Breast epithelium (tissue), 4 donors: ENCODE data around the gene APMAP. TPM values are rescaled to one million over a fixed set of nuclear protein-coding genes. Genes with fewer than 3 reads are reported as not detected.

Source experiments
- DNase-seq, 2 donors: peaks; one replicate each; pipeline ENCODE4 v3.0.0-alpha.2; 2019; ENCODE audit warnings: low spot score in 2 of 2
- H3K27ac ChIP-seq, 2 donors: fragments of 200-600 bp; sonication (generic) in 1 of 2; one replicate each; pipeline ENCODE4 v1.5.1; 2016 to 2019; ENCODE audit warnings: mild to moderate bottlenecking in 1 of 2
- H3K27me3 ChIP-seq, 2 donors: fragments of 200-600 bp; sonication (generic) in 1 of 2; one replicate each; pipeline versions ENCODE4 v1.5.1 to v1.6.0; 2017 to 2019; ENCODE audit warnings: control low read depth in 1 of 2, mild to moderate bottlenecking in 1 of 2
- H3K36me3 ChIP-seq: fragments of 200-600 bp; one replicate; pipeline ENCODE4 v1.5.1; 2019
- H3K4me1 ChIP-seq, 2 donors: fragments of 200-600 bp; sonication (generic); one replicate each; pipeline ENCODE4 v1.5.1; 2016 to 2019; ENCODE audit warnings: control low read depth in 1 of 2
- H3K4me3 ChIP-seq, 3 donors: fragments of 200-600 bp; sonication (generic); 1 replicate in 2 of 3; 2 replicates in 1 of 3; pipeline ENCODE4 v1.5.1; 2016 to 2019; ENCODE audit warnings: mild to moderate bottlenecking in 3 of 3, moderate library complexity in 2 of 3
- H3K9me3 ChIP-seq, 2 donors: fragments of 200-600 bp; sonication (generic) in 1 of 2; one replicate each; pipeline ENCODE4 v1.5.1; 2016 to 2019; ENCODE audit warnings: control low read depth in 1 of 2
- POLR2A ChIP-seq: fragments of 450-650 bp; IDR thresholded peaks from one replicate; pipeline ENCODE4 v1.6.1; 2016; ENCODE audit warnings: antibody characterized with exemption, mild to moderate bottlenecking, moderate library complexity
- POLR2AphosphoS5 ChIP-seq, 3 donors: sonication (generic); formaldehyde crosslinking; IDR thresholded peaks; one replicate each; pipeline ENCODE4 v1.6.1; 2017; ENCODE audit warnings: antibody characterized with exemption in 3 of 3
- intact Hi-C: fragments of 100-400 bp; cut with DNase I; formaldehyde crosslinking; loops from one replicate; pipeline ENCODE4 v1.15.1; 2023; ENCODE audit warnings: low total_unique reads
- total RNA-seq, 3 donors: library from RNA; depleted of rRNA; stranded (reverse); fragments of >200 nt; gene quantifications; one replicate each; pipeline ENCODE4 v1.1.0, GENCODE V29; 2016
- TF ChIP-seq, protein P1 (sequence below), 3 donors: fragments of 450-650 bp; IDR thresholded peaks; one replicate each; pipeline ENCODE4 v1.5.1; 2016 to 2017; ENCODE audit warnings: antibody characterized with exemption in 3 of 3, mild to moderate bottlenecking in 3 of 3, moderate library complexity in 3 of 3

The APMAP gene
- total RNA-seq, 3 donors from 2014 or later: 83.2 to 184 (median 101) TPM

DNA sequence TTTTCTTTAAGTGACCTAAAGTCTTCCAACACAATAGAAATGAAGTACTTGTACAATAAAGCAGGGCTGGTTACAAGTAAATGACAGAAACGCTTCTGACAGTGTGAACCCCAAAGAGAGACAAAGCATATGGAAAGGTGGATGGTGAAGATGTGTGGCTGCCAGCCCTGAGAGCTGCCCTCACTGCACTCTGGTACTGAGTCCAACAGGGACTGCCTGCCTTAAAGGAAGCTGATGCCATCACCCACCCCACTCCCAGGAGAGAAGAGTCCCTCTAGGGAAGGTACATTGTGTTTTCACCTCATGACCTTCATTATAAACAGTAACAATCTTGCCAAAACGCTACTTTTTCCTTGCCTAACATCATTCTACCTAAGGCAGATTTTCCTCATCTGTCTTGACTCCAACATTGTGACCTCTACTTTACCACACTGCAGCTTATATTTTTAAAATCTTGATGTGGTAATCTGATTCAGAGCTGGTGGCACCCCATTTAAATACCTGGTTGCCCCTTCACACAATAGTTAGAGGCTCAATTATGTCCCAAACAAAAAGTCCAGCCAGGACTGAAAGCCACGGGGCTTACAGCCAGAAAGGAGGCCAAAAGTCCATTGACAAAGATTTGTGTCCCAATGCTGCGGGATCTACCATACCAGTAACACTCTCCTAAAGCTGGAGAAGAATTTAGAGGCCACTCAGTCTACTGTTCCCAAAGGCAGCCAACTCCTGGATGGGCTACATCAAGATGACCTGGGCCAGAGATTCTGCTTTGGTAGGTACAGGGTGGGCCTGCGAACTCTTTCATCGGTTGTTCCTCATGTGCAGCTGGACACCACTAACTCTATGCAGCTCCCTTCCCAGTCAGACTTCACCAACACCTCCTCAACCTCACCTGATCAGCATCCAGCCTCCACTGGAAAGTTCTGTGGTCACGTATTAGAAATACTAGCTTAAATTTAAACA is 4.4 kb downstream of the APMAP start:
- H3K4me1 ChIP-seq: peaks cover 0 to 1% of the 10 kb centered on the region in 2 donors
- H3K4me3 ChIP-seq: no peak overlapping the region
- no peaks in the 10 kb centered on the region for H3K36me3 ChIP-seq
- no peak overlapping the region for H3K27ac ChIP-seq
- intact Hi-C loops: no loop called here
- H3K27me3 ChIP-seq: no peaks in the 10 kb centered on the region
- H3K9me3 ChIP-seq: no peaks in the 10 kb centered on the region
- TF ChIP-seq POLR2A: no peak
- TF ChIP-seq, protein P1, sequence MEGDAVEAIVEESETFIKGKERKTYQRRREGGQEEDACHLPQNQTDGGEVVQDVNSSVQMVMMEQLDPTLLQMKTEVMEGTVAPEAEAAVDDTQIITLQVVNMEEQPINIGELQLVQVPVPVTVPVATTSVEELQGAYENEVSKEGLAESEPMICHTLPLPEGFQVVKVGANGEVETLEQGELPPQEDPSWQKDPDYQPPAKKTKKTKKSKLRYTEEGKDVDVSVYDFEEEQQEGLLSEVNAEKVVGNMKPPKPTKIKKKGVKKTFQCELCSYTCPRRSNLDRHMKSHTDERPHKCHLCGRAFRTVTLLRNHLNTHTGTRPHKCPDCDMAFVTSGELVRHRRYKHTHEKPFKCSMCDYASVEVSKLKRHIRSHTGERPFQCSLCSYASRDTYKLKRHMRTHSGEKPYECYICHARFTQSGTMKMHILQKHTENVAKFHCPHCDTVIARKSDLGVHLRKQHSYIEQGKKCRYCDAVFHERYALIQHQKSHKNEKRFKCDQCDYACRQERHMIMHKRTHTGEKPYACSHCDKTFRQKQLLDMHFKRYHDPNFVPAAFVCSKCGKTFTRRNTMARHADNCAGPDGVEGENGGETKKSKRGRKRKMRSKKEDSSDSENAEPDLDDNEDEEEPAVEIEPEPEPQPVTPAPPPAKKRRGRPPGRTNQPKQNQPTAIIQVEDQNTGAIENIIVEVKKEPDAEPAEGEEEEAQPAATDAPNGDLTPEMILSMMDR (IDR thresholded peaks at IDR 0.05): no peak
- no peak for TF ChIP-seq POLR2AphosphoS5 (IDR thresholded peaks at IDR 0.05)
- no peak for DNase-seq

DNA sequence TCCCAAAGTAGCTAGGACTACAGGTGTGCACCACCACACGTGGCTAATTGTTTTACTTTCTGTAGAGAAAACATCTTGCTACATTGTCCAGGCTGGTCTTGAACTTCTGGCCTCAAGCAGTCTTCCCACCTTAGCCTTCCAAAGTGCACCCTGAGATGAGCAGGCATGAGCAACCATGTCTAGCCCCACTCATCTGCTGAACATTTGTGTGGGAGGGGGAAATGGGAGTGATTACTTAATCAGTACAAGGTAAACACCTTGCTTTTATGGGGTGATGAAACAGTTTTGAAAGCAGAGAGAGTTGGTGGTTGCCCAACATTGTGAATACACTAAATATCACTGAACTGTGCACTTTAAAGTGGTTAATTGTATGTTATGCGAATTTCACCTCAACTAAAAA is 5.3 kb downstream of the APMAP start:
- intact Hi-C loops: no loop called here
- Histone ChIP-seq H3K36me3 (no peaks in the 10 kb centered on the region), H3K27ac (no peak overlapping the region), H3K4me3 (no peak overlapping the region), H3K9me3 (no peaks in the 10 kb centered on the region), H3K27me3 (no peaks in the 10 kb centered on the region), H3K4me1 (no peaks in the 10 kb centered on the region)
- TF ChIP-seq, protein P1 (IDR thresholded peaks at IDR 0.05): no peak
- TF ChIP-seq POLR2AphosphoS5 (IDR thresholded peaks at IDR 0.05): no peak
- TF ChIP-seq POLR2A: no peak
- DNase-seq: no peak

DNA sequence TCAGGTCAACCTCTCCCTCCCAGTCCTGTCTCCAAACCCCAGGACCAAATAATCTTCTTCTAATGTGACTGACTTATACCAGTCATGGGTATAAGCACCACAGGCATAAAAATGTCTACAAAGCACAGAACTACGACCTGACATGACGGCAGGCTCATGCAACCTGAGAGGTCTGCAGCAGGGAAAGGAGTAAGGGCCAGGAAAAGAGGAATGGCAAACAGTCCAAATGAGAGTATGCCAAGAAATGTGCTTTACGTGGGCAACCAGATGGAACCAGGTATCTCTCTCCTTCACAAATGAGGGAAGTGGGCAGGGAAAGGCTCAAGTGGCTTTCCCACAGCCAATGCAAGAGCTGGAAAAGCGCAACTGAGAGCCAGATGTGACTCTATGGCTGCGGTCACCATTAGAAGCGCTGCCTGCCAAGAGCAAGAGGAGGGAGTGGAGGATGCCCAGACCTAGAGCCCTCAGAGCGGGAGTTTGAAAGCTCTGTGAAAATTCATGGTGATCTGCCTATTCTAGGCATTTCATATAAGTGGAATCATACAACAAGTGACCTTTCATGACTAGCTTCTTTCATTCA is 6.0 kb downstream of the APMAP start:
- intact Hi-C loops: no loop called here
- no peaks in the 10 kb centered on the region for H3K36me3 ChIP-seq
- H3K9me3 ChIP-seq: no peaks in the 10 kb centered on the region
- no peak for DNase-seq
- H3K4me1 ChIP-seq: no peaks in the 10 kb centered on the region
- H3K4me3 ChIP-seq: no peak overlapping the region
- TF ChIP-seq, protein P1 (IDR thresholded peaks at IDR 0.05): no peak
- no peaks in the 10 kb centered on the region for H3K27me3 ChIP-seq
- H3K27ac ChIP-seq: no peak overlapping the region

GRCh38 chr20:24985802-24986201 is 6.7 kb downstream of the APMAP start:
- H3K27ac ChIP-seq: no peak overlapping the region
- H3K4me1 ChIP-seq: no peaks in the 10 kb centered on the region
- H3K4me3 ChIP-seq: no peak overlapping the region
- no peak for DNase-seq
- intact Hi-C loops: no loop called here
- no peaks in the 10 kb centered on the region for H3K9me3 ChIP-seq
- no peaks in the 10 kb centered on the region for H3K36me3 ChIP-seq
- no peaks in the 10 kb centered on the region for H3K27me3 ChIP-seq
- no peak for TF ChIP-seq POLR2AphosphoS5 (IDR thresholded peaks at IDR 0.05)
- TF ChIP-seq, protein P1 (IDR thresholded peaks at IDR 0.05): no peak
- no peak for TF ChIP-seq POLR2A

GRCh38 chr20:24984961-24985640 is 7.5 kb downstream of the APMAP start:
- H3K36me3 ChIP-seq: no peaks in the 10 kb centered on the region
- no peaks in the 10 kb centered on the region for H3K4me1 ChIP-seq
- H3K27me3 ChIP-seq: no peaks in the 10 kb centered on the region
- no peak overlapping the region for H3K4me3 ChIP-seq
- TF ChIP-seq POLR2A (no peak), POLR2AphosphoS5 (IDR thresholded peaks at IDR 0.05) (no peak)
- TF ChIP-seq, protein P1 (IDR thresholded peaks at IDR 0.05): no peak
- intact Hi-C loops: no loop called here
- no peak overlapping the region for H3K27ac ChIP-seq
- no peak for DNase-seq
- no peaks in the 10 kb centered on the region for H3K9me3 ChIP-seq
